RWPE2 (cell line): ENCODE measurements around the gene SRPX2.

Experiments
- ATAC-seq: fragments of 200-7000 bp; cut with Tn5 transposase; 3 replicates; pipeline ENCODE4 v1.9.1; 2021; ENCODE audit warnings: low read depth
- DNase-seq: peaks from one replicate; pipeline ENCODE4 v3.0.0-alpha.2; 2020; ENCODE audit warnings: low spot score
- H3K27ac ChIP-seq: fragments of 450-650 bp; 2 replicates; pipeline ENCODE4 v1.5.1; 2017; ENCODE audit warnings: mild to moderate bottlenecking; ENCODE audit not compliant: poor library complexity, severe bottlenecking
- H3K27me3 ChIP-seq: fragments of 250-450 bp; sonication (Bioruptor Pico); 2 replicates; pipeline ENCODE4 v1.5.1; 2021; ENCODE audit warnings: mild to moderate bottlenecking, moderate library complexity; ENCODE audit not compliant: insufficient read depth, poor library complexity, severe bottlenecking
- H3K36me3 ChIP-seq: fragments of 250-450 bp; sonication (Bioruptor Pico); 2 replicates; pipeline ENCODE4 v1.5.1; 2020; ENCODE audit warnings: low read depth, mild to moderate bottlenecking, moderate library complexity
- H3K4me1 ChIP-seq: fragments of 250-450 bp; sonication (Bioruptor Pico); 2 replicates; pipeline ENCODE4 v1.5.1; 2021; ENCODE audit warnings: mild to moderate bottlenecking, moderate library complexity; ENCODE audit not compliant: insufficient read depth, poor library complexity, severe bottlenecking
- H3K4me3 ChIP-seq: fragments of 250-450 bp; sonication (Bioruptor Pico); 2 replicates; pipeline ENCODE4 v1.5.1; 2021; ENCODE audit warnings: mild to moderate bottlenecking, moderate library complexity; ENCODE audit not compliant: severe bottlenecking
- H3K9me3 ChIP-seq: fragments of 250-450 bp; sonication (Bioruptor Pico); 2 replicates; pipeline ENCODE4 v1.5.1; 2021; ENCODE audit warnings: mild to moderate bottlenecking, moderate library complexity; ENCODE audit not compliant: severe bottlenecking
- TF ChIP-seq, protein P1 (sequence below): fragments of 450-650 bp; IDR thresholded peaks from one replicate; pipeline ENCODE4 v1.5.1; 2017; ENCODE audit warnings: mild to moderate bottlenecking, moderate library complexity; ENCODE audit not compliant: poor library complexity, severe bottlenecking

The SRPX2 gene

DNA sequence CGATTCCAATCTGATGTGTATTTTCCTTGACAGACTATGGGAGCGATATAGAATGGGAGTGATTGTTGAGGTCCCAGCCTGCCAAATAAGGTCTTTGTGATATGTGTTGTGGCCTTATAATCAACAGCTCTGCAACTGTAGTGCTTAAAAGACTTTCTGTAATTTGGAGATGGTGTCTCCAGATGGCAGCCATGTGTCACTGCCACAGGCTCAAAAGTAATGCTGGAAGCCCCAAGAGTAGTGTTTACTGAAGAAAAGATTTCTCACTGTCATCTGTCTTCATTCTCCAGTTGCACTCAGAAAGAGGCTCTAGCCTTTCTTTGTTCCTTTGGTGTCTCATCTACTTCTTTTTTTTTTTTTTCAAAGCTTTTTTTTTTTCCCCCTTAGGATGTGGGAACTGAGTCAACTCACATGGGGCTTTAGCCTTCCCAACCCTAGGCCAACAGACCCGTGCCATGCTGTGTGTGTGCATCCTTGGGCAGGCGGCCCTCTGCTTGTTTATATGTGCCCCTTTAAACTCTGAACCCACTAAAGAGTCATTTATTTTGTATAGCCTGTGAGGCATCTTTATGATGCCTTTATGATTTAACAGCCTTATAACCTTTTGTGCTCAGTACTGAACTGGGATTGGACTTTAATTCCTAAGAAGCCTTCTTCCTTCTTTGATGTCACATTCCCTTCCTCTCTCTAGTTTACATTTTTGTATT, 15.6 kb downstream of the SRPX2 start:
- Histone ChIP-seq H3K4me3 (no peak overlapping the region), H3K36me3 (no peaks in the 10 kb centered on the region), H3K4me1 (no peaks in the 10 kb centered on the region), H3K27me3 (no peaks in the 10 kb centered on the region), H3K27ac (no peak overlapping the region), H3K9me3 (no peaks in the 10 kb centered on the region)
- no peak for DNase-seq
- TF ChIP-seq, protein P1, sequence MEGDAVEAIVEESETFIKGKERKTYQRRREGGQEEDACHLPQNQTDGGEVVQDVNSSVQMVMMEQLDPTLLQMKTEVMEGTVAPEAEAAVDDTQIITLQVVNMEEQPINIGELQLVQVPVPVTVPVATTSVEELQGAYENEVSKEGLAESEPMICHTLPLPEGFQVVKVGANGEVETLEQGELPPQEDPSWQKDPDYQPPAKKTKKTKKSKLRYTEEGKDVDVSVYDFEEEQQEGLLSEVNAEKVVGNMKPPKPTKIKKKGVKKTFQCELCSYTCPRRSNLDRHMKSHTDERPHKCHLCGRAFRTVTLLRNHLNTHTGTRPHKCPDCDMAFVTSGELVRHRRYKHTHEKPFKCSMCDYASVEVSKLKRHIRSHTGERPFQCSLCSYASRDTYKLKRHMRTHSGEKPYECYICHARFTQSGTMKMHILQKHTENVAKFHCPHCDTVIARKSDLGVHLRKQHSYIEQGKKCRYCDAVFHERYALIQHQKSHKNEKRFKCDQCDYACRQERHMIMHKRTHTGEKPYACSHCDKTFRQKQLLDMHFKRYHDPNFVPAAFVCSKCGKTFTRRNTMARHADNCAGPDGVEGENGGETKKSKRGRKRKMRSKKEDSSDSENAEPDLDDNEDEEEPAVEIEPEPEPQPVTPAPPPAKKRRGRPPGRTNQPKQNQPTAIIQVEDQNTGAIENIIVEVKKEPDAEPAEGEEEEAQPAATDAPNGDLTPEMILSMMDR = no peak
- no peak for ATAC-seq

DNA sequence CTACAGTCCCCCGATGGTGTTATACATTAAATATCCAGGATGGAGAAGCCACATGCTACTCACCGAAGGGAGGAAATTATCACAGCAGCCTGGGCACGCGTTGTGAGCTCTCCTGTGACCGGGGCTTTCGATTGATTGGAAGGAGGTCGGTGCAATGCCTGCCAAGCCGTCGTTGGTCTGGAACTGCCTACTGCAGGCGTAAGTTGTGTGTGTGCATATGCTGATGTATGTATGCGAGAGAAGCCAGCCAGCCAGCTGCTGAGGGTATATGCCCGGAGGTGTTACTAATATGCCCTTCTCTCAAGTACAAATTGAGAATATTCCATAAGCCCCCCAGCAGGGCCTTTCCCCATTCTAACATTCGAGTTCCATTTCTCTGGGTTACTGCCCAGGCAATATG, 18.2 kb downstream of the SRPX2 start:
- Histone ChIP-seq H3K4me1 (no peaks in the 10 kb centered on the region), H3K4me3 (no peak overlapping the region), H3K27ac (no peak overlapping the region), H3K9me3 (no peaks in the 10 kb centered on the region), H3K36me3 (no peaks in the 10 kb centered on the region), H3K27me3 (no peaks in the 10 kb centered on the region)
- DNase-seq (no peak), ATAC-seq (no peak)
- TF ChIP-seq, protein P1 = no peak

DNA sequence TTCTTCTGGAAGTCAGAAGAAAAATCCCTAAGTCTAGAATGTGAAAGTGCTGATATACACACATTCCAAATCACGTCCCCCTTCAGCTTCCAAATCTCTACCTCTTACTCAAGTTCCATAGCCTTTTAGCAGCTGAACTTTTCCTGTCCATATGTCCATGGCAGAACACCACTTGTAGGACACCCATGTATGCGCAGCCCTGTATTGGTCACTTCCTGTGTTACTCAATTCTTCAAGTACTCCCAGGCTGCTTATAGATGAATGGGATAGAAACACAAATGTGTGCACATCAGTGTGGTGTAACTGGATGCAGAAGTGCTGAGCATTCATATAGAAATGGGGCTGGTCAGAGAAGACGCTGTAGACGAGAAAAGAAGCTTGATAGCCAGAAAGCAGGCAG, 18.8 kb downstream of the SRPX2 start:
- H3K4me3 ChIP-seq = no peak overlapping the region
- DNase-seq (no peak), ATAC-seq (no peak)
- TF ChIP-seq, protein P1 = no peak
- no peaks in the 10 kb centered on the region for H3K9me3 ChIP-seq
- no peaks in the 10 kb centered on the region for H3K27me3 ChIP-seq
- no peak overlapping the region for H3K27ac ChIP-seq
- no peaks in the 10 kb centered on the region for H3K4me1 ChIP-seq
- no peaks in the 10 kb centered on the region for H3K36me3 ChIP-seq

DNA sequence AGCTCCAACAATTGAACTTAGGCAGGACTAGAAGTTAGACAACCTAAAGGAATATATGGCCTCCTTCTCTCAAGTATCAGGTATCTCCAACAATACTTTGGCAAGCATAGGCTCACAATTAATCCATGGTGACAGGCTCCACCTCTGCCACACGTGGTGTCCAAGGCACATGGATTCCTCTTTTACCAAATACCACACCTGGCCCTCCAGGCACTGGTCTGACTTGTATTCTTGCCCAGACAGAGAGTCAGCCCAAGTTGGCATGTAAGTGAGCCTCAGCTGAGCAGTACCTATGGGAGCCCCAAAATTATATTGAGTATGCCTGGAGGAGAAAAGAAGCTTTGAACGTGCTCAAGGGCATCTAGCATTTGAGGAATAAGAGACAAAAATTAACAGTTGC, 19.6 kb downstream of the SRPX2 start:
- Histone ChIP-seq H3K4me3 (no peak overlapping the region), H3K27ac (no peak overlapping the region), H3K36me3 (no peaks in the 10 kb centered on the region), H3K9me3 (no peaks in the 10 kb centered on the region), H3K27me3 (no peaks in the 10 kb centered on the region), H3K4me1 (no peaks in the 10 kb centered on the region)
- DNase-seq (no peak), ATAC-seq (no peak)
- TF ChIP-seq, protein P1 = no peak

DNA sequence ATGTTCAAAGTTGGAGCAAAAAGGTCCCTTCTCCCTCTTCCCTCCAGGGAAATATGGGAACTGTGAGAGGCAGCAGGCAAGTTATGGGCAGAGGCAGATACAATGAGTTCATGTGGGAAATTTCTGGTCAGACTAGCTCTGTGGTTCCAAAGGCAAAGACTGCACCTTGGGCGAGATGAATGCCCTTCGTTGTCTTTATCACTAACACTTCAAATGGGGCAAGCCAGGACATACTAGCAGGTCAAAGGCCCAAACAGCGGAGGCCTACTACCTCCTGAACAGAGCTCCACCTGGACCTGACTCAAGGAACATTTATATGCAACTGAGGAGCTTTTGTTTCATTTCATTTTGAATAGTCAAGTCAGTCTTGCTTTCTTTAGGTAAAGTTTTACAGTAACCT, 29.0 kb downstream of the SRPX2 start:
- Histone ChIP-seq H3K4me3 (no peak overlapping the region), H3K27me3 (no peaks in the 10 kb centered on the region), H3K9me3 (no peaks in the 10 kb centered on the region), H3K27ac (no peak overlapping the region), H3K36me3 (no peaks in the 10 kb centered on the region), H3K4me1 (no peaks in the 10 kb centered on the region)
- TF ChIP-seq, protein P1 = no peak
- DNase-seq (no peak), ATAC-seq (no peak)
